ENCODE data around the gene PCK1.

The PCK1 gene

GRCh38 chr20:57608516-57608915 is 47.6 kb downstream of the PCK1 start:
- DNase-seq = no peak

GRCh38 chr20:57609086-57609841 is 48.4 kb downstream of the PCK1 start:
- DNase-seq = no peak

- DNase-seq = no peak
Measured at GRCh38 chr20:57609842-57610167, 48.9 kb downstream of the PCK1 start.

- DNase-seq = no peak
Measured at GRCh38 chr20:57610261-57610952, 49.5 kb downstream of the PCK1 start.

GRCh38 chr20:57611586-57612311 is 50.8 kb downstream of the PCK1 start:
- peak in 1 of 2 experiments; percentile 7 for DNase-seq

- DNase-seq = peak; percentile 5 to 9
Measured at GRCh38 chr20:57612436-57612835, 51.5 kb downstream of the PCK1 start.

- DNase-seq = no peak
Measured at GRCh38 chr20:57612916-57613315, 52.0 kb downstream of the PCK1 start.

GRCh38 chr20:57613481-57613921 is 52.6 kb downstream of the PCK1 start:
- peak in 1 of 2 experiments; percentile 10 for DNase-seq

GRCh38 chr20:57614490-57615444 is 53.9 kb downstream of the PCK1 start:
- peak in 1 of 2 experiments; percentile 10 for DNase-seq

GRCh38 chr20:57615445-57615811 is 54.5 kb downstream of the PCK1 start:
- peak in 1 of 2 experiments; percentile 13 for DNase-seq

- no peak for DNase-seq
Measured at GRCh38 chr20:57616143-57616951, 55.4 kb downstream of the PCK1 start.

GRCh38 chr20:57617079-57617795 is 56.3 kb downstream of the PCK1 start:
- no peak for DNase-seq
